GM12878 (cell line): Measurements from ENCODE around the gene MB21D2. TPM values are rescaled to one million over a fixed set of nuclear protein-coding genes. Genes with fewer than 3 reads are reported as not detected.

Experiments
- ATAC-seq: fragments of 200-7000 bp; cut with Tn5 transposase; 3 replicates; pipeline ENCODE4 v1.9.1; 2020; ENCODE audit warnings: mild to moderate bottlenecking, moderate library complexity
- BruUV-seq: library from RNA; stranded (reverse); fragments of 400-500 nt; replicated peaks from 2 replicates; lab custom pipeline; 2021; lab: Mats Ljungman, UMichigan
- CTCF ChIA-PET: fragments of 300-600 bp; sonication (Branson Sonifier 250); formaldehyde crosslinking; extraction: SDS; loops from one replicate; lab custom pipeline; 2021; ENCODE audit warnings: inconsistent platforms; lab: Yijun Ruan, JAX
- POLR2A ChIA-PET: fragments of 350-600 bp; formaldehyde crosslinking; extraction: SDS; loops from one replicate; lab custom pipeline; 2021; ENCODE audit warnings: inconsistent platforms; lab: Charles Lee
- RAD21 ChIA-PET: fragments of 300-600 bp; sonication (Branson Sonifier 250); formaldehyde crosslinking; loops from one replicate; lab custom pipeline; 2023; ENCODE audit warnings: antibody characterized with exemption; ENCODE audit not compliant: unreplicated experiment; lab: Charles Lee
- SMC1A ChIA-PET: fragments of 300-600 bp; sonication (Branson Sonifier 250); formaldehyde crosslinking; loops from one replicate; lab custom pipeline; 2023; ENCODE audit not compliant: unreplicated experiment, uncharacterized antibody; lab: Charles Lee
- DNase-seq: peaks from one replicate; pipeline ENCODE4 v3.0.0-alpha.2; 2011; ENCODE audit warnings: low read depth, low spot score
- FAIRE-seq: peaks from 3 replicates; lab custom pipeline; 2011; peaks lifted over from hg19 to GRCh38; lab: Jason Lieb, UNC
- H2AFZ ChIP-seq: 2 replicates; pipeline ENCODE4 v1.6.0; 2011; ENCODE audit warnings: low read depth, low read length, control low read depth; ENCODE audit not compliant: control insufficient read depth
- H3K27ac ChIP-seq: 2 replicates; pipeline ENCODE4 v1.5.1; 2011; ENCODE audit warnings: control low read depth; ENCODE audit not compliant: control insufficient read depth, insufficient read depth
- H3K27me3 ChIP-seq, 2 experiments: replicated peaks in 1 of 2; 2 replicates each; pipeline versions ENCODE4 v1.6.0 to v1.6.1; 2011; ENCODE audit warnings: low read length in 1 of 2; ENCODE audit not compliant: control insufficient read depth in 2 of 2, insufficient read depth in 2 of 2
- H3K36me3 ChIP-seq, 2 experiments: 2 replicates each; pipeline ENCODE4 v1.5.1; 2011; ENCODE audit warnings: low read length in 1 of 2; ENCODE audit not compliant: control insufficient read depth in 2 of 2, insufficient read depth in 2 of 2
- H3K4me1 ChIP-seq: 2 replicates; pipeline ENCODE4 v1.6.1; 2011; ENCODE audit warnings: mild to moderate bottlenecking, low read length, moderate library complexity, mixed read lengths; ENCODE audit not compliant: control insufficient read depth, insufficient read depth
- H3K4me2 ChIP-seq: 2 replicates; pipeline ENCODE4 v1.6.0; 2011; ENCODE audit warnings: control low read depth; ENCODE audit not compliant: control insufficient read depth, insufficient read depth
- H3K4me3 ChIP-seq: fragments of 200-600 bp; sonication (generic); 2 replicates; pipeline ENCODE4 v1.5.1; 2016
- H3K79me2 ChIP-seq: 2 replicates; pipeline ENCODE4 v1.6.0; 2011; ENCODE audit warnings: low read length; ENCODE audit not compliant: control insufficient read depth, insufficient read depth
- H3K9ac ChIP-seq: 2 replicates; pipeline ENCODE4 v1.8.0; 2011; ENCODE audit warnings: low read length, control low read depth, mixed read lengths; ENCODE audit not compliant: control insufficient read depth, insufficient read depth
- H3K9me3 ChIP-seq: replicated peaks from 3 replicates; pipeline ENCODE4 v1.5.1; 2011; ENCODE audit warnings: mild to moderate bottlenecking, low read length; ENCODE audit not compliant: control insufficient read depth, insufficient read depth
- H4K20me1 ChIP-seq: 2 replicates; pipeline ENCODE4 v1.6.0; 2011; ENCODE audit not compliant: control insufficient read depth, insufficient read depth
- BCL3 ChIP-seq: IDR thresholded peaks from 2 replicates; pipeline ENCODE4 v1.6.1; 2011; ENCODE audit warnings: borderline replicate concordance, low read depth, mild to moderate bottlenecking, moderate library complexity, low read length; ENCODE audit not compliant: insufficient read depth, poor library complexity, severe bottlenecking
- CBX3 ChIP-seq: fragments of 200-600 bp; sonication (generic); IDR thresholded peaks from 2 replicates; pipeline ENCODE4 v1.6.1; 2016; ENCODE audit warnings: low read depth, borderline replicate concordance
- E2F8 ChIP-seq: fragments of 450-650 bp; IDR thresholded peaks from 2 replicates; pipeline ENCODE4 v1.6.1; 2018; ENCODE audit warnings: mild to moderate bottlenecking, low read depth, moderate library complexity; ENCODE audit not compliant: partially characterized antibody
- FOXM1 ChIP-seq: IDR thresholded peaks from 2 replicates; pipeline ENCODE4 v1.6.1; 2012; ENCODE audit warnings: low read depth, mild to moderate bottlenecking, inconsistent platforms, low read length, moderate library complexity
- GABPA ChIP-seq: IDR thresholded peaks from 2 replicates; pipeline ENCODE4 v1.6.1; 2014; ENCODE audit warnings: antibody characterized with exemption, low read depth, mild to moderate bottlenecking, inconsistent platforms
- JUNB ChIP-seq: IDR thresholded peaks from 2 replicates; pipeline ENCODE4 v1.6.1; 2016; ENCODE audit warnings: antibody characterized with exemption, mild to moderate bottlenecking
- NR2C1 ChIP-seq: fragments of 450-650 bp; IDR thresholded peaks from 2 replicates; pipeline ENCODE4 v1.6.1; 2017; ENCODE audit warnings: antibody characterized with exemption, mild to moderate bottlenecking, moderate library complexity
- PAX5 ChIP-seq: IDR thresholded peaks from 2 replicates; pipeline ENCODE4 v1.6.1; 2011; ENCODE audit warnings: low read depth, low read length, borderline replicate concordance
- SIX5 ChIP-seq: IDR thresholded peaks from 2 replicates; pipeline ENCODE4 v1.6.1; 2011; ENCODE audit warnings: mild to moderate bottlenecking, low read depth, low read length, moderate library complexity; ENCODE audit not compliant: severe bottlenecking
- SMC3 ChIP-seq: IDR thresholded peaks from 2 replicates; pipeline ENCODE4 v1.6.1; 2011; ENCODE audit warnings: low read length, improper control_type of control experiment, borderline replicate concordance
- SUPT20H ChIP-seq: IDR thresholded peaks from 2 replicates; pipeline ENCODE4 v1.6.1; 2011; ENCODE audit warnings: low read depth, mild to moderate bottlenecking, low read length, moderate library complexity, borderline replicate concordance; ENCODE audit not compliant: control insufficient read depth
- TARDBP ChIP-seq: IDR thresholded peaks from 2 replicates; pipeline ENCODE4 v1.6.1; 2016; ENCODE audit warnings: borderline replicate concordance
- WRNIP1 ChIP-seq: IDR thresholded peaks from 2 replicates; pipeline ENCODE4 v1.6.1; 2011; ENCODE audit warnings: low read depth, low read length, improper control_type of control experiment, borderline replicate concordance
- ZBTB11 ChIP-seq: fragments of 450-650 bp; formaldehyde crosslinking; IDR thresholded peaks from 2 replicates; pipeline ENCODE4 v1.5.0; 2022; ENCODE audit warnings: mild to moderate bottlenecking, missing genetic modification characterization
- ZNF217 ChIP-seq: fragments of 450-650 bp; IDR thresholded peaks from 2 replicates; pipeline ENCODE4 v1.6.1; 2017; ENCODE audit warnings: antibody characterized with exemption, mild to moderate bottlenecking
- WGBS: methylation state at CpG from one replicate; pipeline ENCODE4 v1.1.6; 2016; ENCODE audit warnings: low lambda C conversion rate; ENCODE audit not compliant: insufficient replicate concordance, insufficient coverage; ENCODE audit errors: missing lambda C conversion rate; 5-methylcytosine and 5-hydroxymethylcytosine counted together
- in situ Hi-C: fragments of 300-500 bp; cut with MboI; formaldehyde crosslinking; loops from 9 replicates; pipeline ENCODE4 v1.14.3; 2018; ENCODE audit warnings: mixed read lengths
- intact Hi-C: fragments of 100-400 bp; cut with micrococcal nuclease; formaldehyde crosslinking; loops from one replicate; pipeline ENCODE4 v1.14.2; 2022; ENCODE audit not compliant: unreplicated experiment
- polyA plus RNA-seq, 11 experiments: library from polyadenylated mRNA; depleted of rRNA in 4 of 11; unstranded in 6 of 11; stranded (reverse) in 5 of 11; fragments of >200 nt; fragmentation: Nextera tagmentation in 4 of 11; fragmentation: Illumina TruSeq in 1 of 11; extraction: Ambion mirVana in 4 of 11; extraction: Trizol in 1 of 11; gene quantifications; 1 replicate in 1 of 11; 2 replicates in 10 of 11; pipeline versions ENCODE4 v1.2.1 to v1.2.3, GENCODE V29; 2011 to 2016; ENCODE audit warnings: inconsistent platforms in 2 of 11, missing spikeins in 2 of 11, low read depth in 1 of 11
- total RNA-seq, 4 experiments: library from RNA; depleted of rRNA in 3 of 4; stranded (reverse); fragments of >200 nt in 3 of 4; fragmentation: Illumina TruSeq in 1 of 4; extraction: Trizol in 1 of 4; gene quantifications; 2 replicates each; pipeline versions ENCODE4 v1.2.1 to v1.2.3, GENCODE V29; 2013 to 2021

MB21D2 gene
- total and polyA plus RNA-seq, 10 of the 15 experiments (the other 5 are each of a cell fraction or from before 2014, with no cell fraction given) = 7.9 to 21.2 (median 15.3) TPM

GRCh38 chr3:192869131-192870031 is 48.3 kb downstream of the MB21D2 start:
- in situ Hi-C loops (no loop called here), intact Hi-C loops (no loop called here)
- no peak for DNase-seq
- Histone ChIP-seq H3K27me3 (no peaks in the 10 kb centered on the region), H3K27ac (no peak overlapping the region), H3K79me2 (peaks cover 26% of the 10 kb centered on the region), H3K4me1 (peaks cover 27% of the 10 kb centered on the region), H3K4me2 (no peak overlapping the region), H3K36me3 (no peaks in the 10 kb centered on the region; a peak in 1 of 4 replicates), H3K9me3 (no peaks in the 10 kb centered on the region), H3K9ac (no peak overlapping the region), H4K20me1 (no peaks in the 10 kb centered on the region), H3K4me3 (no peak overlapping the region), H2AFZ (no peak overlapping the region)
- no peak for ATAC-seq
- CTCF ChIA-PET = interaction anchor here (1.0 to 1.6 kb wide), 2 partner anchors 12 to 20 kb away, joined by 3 to 5 read pairs; no protein-coding TSS in a partner anchor
- SMC1A ChIA-PET = interaction anchor here (0.6 to 2.5 kb wide), 10 partner anchors 8 to 170 kb away, joined by 3 to 9 read pairs (median 3); no protein-coding TSS in a partner anchor
- TF ChIP-seq GABPA = no peak
- no peak for TF ChIP-seq SUPT20H
- TF ChIP-seq ZBTB11 (CRISPR knock-in tag) = no peak
- no peak for TF ChIP-seq PAX5
- no peak for TF ChIP-seq CBX3
- TF ChIP-seq ZNF217 = no peak
- no peak for TF ChIP-seq BCL3
- no peak for TF ChIP-seq WRNIP1
- TF ChIP-seq FOXM1 = no peak
- no peak for TF ChIP-seq TARDBP
- no peak for TF ChIP-seq SMC3
- no peak for TF ChIP-seq E2F8
- no peak for TF ChIP-seq NR2C1
- TF ChIP-seq SIX5 = no peak
- no peak for TF ChIP-seq JUNB
- POLR2A ChIA-PET = no interaction called here
- FAIRE-seq = no peak
- RAD21 ChIA-PET = interaction anchor here (1.4 kb wide), 1 partner anchor 46 kb away, joined by 4 read pairs; no protein-coding TSS in a partner anchor
- WGBS = 100% methylated on average over 1 of the region's 4 CpGs
- BruUV-seq = no TSS peak
